GM21390 (cell line): ENCODE results near the gene LCNL1.
"Not testable (repeated sequence)": the region's sequence is repeated elsewhere in the genome, so short reads cannot be mapped to it uniquely, and the experiment has no call there.

Experiments
- ATAC-seq: cut with Tn5 transposase; IDR thresholded peaks from one replicate; pipeline ENCODE4 v1.9.1; 2021; ENCODE audit not compliant: unreplicated experiment

The LCNL1 gene

GRCh38 chr9:136991993-136992818, 9.4 kb downstream of the LCNL1 start, which contains the start of gene PAXX:
PAXX (plus strand) TSS chr9:136992422; CDS start chr9:136992444, 22 bp downstream.
- peak; percentile 77 for ATAC-seq

GRCh38 chr9:136992819-136993369, 10.1 kb downstream of the LCNL1 start:
- no peak for ATAC-seq

- no peak for ATAC-seq
These were observed 11.5 kb downstream of the LCNL1 start for GRCh38 chr9:136994180-136994887.

GRCh38 chr9:136994888-136995230, 12.1 kb downstream of the LCNL1 start:
- no peak for ATAC-seq

- ATAC-seq = no peak
These were observed 12.6 kb downstream of the LCNL1 start for GRCh38 chr9:136995362-136995761.

- no peak for ATAC-seq
These were observed 13.0 kb downstream of the LCNL1 start for GRCh38 chr9:136995772-136996311.

GRCh38 chr9:136996361-136997292, 13.8 kb downstream of the LCNL1 start, which contains the start of gene CLIC3:
CLIC3 (minus strand) TSS chr9:136996568; CDS start chr9:136996543, 25 bp downstream.
- ATAC-seq = no peak

GRCh38 chr9:136997371-136997770, 14.6 kb downstream of the LCNL1 start:
- no peak for ATAC-seq

GRCh38 chr9:136997830-136998234, 15.0 kb downstream of the LCNL1 start:
- no peak for ATAC-seq

- peak; percentile 62 for ATAC-seq
These were observed 17.6 kb downstream of the LCNL1 start for GRCh38 chr9:137000177-137000930.

GRCh38 chr9:137001857-137002645, 19.3 kb downstream of the LCNL1 start:
- ATAC-seq = no peak

- ATAC-seq = no peak
These were observed 19.9 kb downstream of the LCNL1 start for GRCh38 chr9:137002646-137003041.

GRCh38 chr9:137004285-137004684, 21.5 kb downstream of the LCNL1 start:
- ATAC-seq = not testable (repeated sequence)

GRCh38 chr9:137006116-137007003, 23.6 kb downstream of the LCNL1 start:
- ATAC-seq = no peak

GRCh38 chr9:137007108-137007815, 24.5 kb downstream of the LCNL1 start:
- no peak for ATAC-seq

GRCh38 chr9:137007816-137008270, 25.1 kb downstream of the LCNL1 start:
- ATAC-seq = no peak

- no peak for ATAC-seq
These were observed 25.5 kb downstream of the LCNL1 start for GRCh38 chr9:137008312-137008711.
